ENCODE data around the gene WDFY2. TPM values are rescaled to one million over a fixed set of nuclear protein-coding genes. Genes with fewer than 3 reads are reported as not detected.

WDFY2 gene
- total and polyA plus RNA-seq, 10 of the 15 experiments (the other 5 are each of a cell fraction or from before 2014, with no cell fraction given): 2.1 to 13.0 (median 8.1) TPM

GRCh38 chr13:51734786-51735185, 150.5 kb downstream of the WDFY2 start:
- RAD21 ChIA-PET (ENCODE audit: unreplicated experiment): no interaction called here
- POLR2A ChIA-PET: no interaction called here
- Histone ChIP-seq H3K27ac (ENCODE audit: control insufficient read depth, insufficient read depth) (no peak overlapping the region), H3K9ac (ENCODE audit: control insufficient read depth, insufficient read depth, low read length) (no peak overlapping the region), H2AFZ (ENCODE audit: control insufficient read depth, low read depth, low read length) (no peak overlapping the region), H3K36me3 (ENCODE audit: control insufficient read depth in 2 of 2, insufficient read depth in 2 of 2, low read length in 1 of 2) (peaks cover 0 to 6% of the 10 kb centered on the region in 2 experiments; a peak in 1 of 4 replicates), H3K4me1 (ENCODE audit: control insufficient read depth, insufficient read depth, low read length) (peaks cover 3% of the 10 kb centered on the region; the same call in 1 of the 2 replicates), H3K4me3 (no peak overlapping the region), H3K79me2 (ENCODE audit: control insufficient read depth, insufficient read depth, low read length) (no peaks in the 10 kb centered on the region), H3K9me3 (replicated peaks; ENCODE audit: control insufficient read depth, insufficient read depth, low read length) (no peaks in the 10 kb centered on the region), H3K27me3 (replicated peaks in 1 of 2; ENCODE audit: control insufficient read depth in 2 of 2, insufficient read depth in 2 of 2, low read length in 1 of 2) (no peaks in the 10 kb centered on the region), H3K4me2 (ENCODE audit: control insufficient read depth, insufficient read depth) (no peak overlapping the region), H4K20me1 (ENCODE audit: control insufficient read depth, insufficient read depth) (no peaks in the 10 kb centered on the region)
- ATAC-seq: no peak
- no TSS peak for BruUV-seq (replicated peaks)
- CTCF ChIA-PET: no interaction called here
- in situ Hi-C loops (cut with MboI) (no loop called here), intact Hi-C loops (cut with micrococcal nuclease; ENCODE audit: unreplicated experiment) (no loop called here)
- FAIRE-seq: no peak
- WGBS (ENCODE audit: insufficient coverage, insufficient replicate concordance, low lambda C conversion rate, missing lambda C conversion rate): 96% methylated on average over 2 of the region's 2 CpGs
- SMC1A ChIA-PET (ENCODE audit: uncharacterized antibody, unreplicated experiment): no interaction called here
- no peak for DNase-seq (ENCODE audit: low read depth, low spot score)
- TF ChIP-seq CBX5 (IDR thresholded peaks at IDR 0.05; ENCODE audit: low read depth) (no peak), STAT1 (conservative IDR thresholded peaks at IDR 0.05) (no peak), SPI1 (IDR thresholded peaks at IDR 0.05; ENCODE audit: borderline replicate concordance, insufficient read depth, low read depth, low read length) (no peak), MLLT1 (IDR thresholded peaks at IDR 0.05) (no peak), MTA2 (IDR thresholded peaks at IDR 0.05; ENCODE audit: low read depth) (no peak), USF1 (IDR thresholded peaks at IDR 0.05; ENCODE audit: borderline replicate concordance, extremely low read length, insufficient read depth, low read depth, low read length) (no peak), CHD1 (IDR thresholded peaks at IDR 0.05; ENCODE audit: low read depth, low read length) (no peak), USF2 (IDR thresholded peaks at IDR 0.05; ENCODE audit: borderline replicate concordance, low read depth, low read length) (no peak), SUPT20H (IDR thresholded peaks at IDR 0.05; ENCODE audit: borderline replicate concordance, control insufficient read depth, low read depth, low read length) (no peak), CREB1 (IDR thresholded peaks at IDR 0.05; ENCODE audit: low read depth) (no peak), HDAC2 (IDR thresholded peaks at IDR 0.05) (no peak), IRF4 (IDR thresholded peaks at IDR 0.05; ENCODE audit: low read depth, low read length) (no peak)

Measured in GM12878 (cell line).